Measurements from ENCODE around the gene OR4C15. TPM values are rescaled to one million over a fixed set of nuclear protein-coding genes. Genes with fewer than 3 reads are reported as not detected.

The OR4C15 gene
- total RNA-seq = not detected in 2 replicates

DNA sequence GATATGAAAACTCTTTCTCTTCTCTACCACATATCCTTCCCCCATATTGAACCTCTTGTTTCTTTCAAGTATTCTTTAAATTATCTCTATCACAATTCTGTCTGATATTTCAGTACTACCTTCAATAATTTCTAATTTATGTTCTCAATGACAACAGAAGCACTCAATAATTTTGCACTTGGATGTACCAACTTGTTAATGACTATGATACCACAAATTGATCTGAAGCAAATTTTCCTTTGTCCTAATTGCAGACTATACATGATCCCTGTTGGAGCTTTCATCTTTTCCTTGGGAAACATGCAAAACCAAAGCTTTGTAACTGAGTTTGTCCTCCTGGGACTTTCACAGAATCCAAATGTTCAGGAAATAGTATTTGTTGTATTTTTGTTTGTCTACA lies at the start of gene OR4C15:
Gene OR4C15 (plus strand): TSS at position 301 of the 400 bp plus-strand sequence. CDS start 0 bp downstream, at position 301.

DNA sequence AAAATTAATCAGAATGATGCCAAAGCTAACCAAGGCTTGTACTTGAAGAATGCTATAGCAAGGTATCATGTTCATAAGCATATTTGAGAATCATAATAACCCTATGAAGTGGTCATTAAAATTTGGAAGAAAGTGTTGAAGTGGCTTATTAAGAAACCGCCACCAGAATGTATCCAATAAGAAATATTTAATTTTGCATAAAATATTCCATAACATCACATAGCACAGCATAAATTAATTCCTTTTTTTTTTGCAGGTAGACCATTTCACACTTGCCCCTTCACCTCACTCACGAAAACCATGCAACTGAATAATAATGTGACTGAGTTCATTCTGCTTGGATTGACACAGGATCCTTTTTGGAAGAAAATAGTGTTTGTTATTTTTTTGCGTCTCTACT lies 17.6 kb downstream of the OR4C15 start, which contains the start of gene OR4C16:
Gene OR4C16 (plus strand): TSS at position 301 of the 400 bp plus-strand sequence. CDS start 0 bp downstream, at position 301.

Other genes with a start within 250 kb of the OR4C15 start
- gene OR4A16, start 211.3 kb upstream of the OR4C15 start, total RNA-seq = not detected in 2 replicates
- not detected in 2 replicates for gene OR4A15, start 186.5 kb upstream of the OR4C15 start, total RNA-seq
- gene OR4C16, start 17.7 kb downstream of the OR4C15 start, total RNA-seq = not detected in 2 replicates
- not detected in 2 replicates for gene OR4C11, start 53.2 kb downstream of the OR4C15 start, total RNA-seq
- gene OR4P4, start 80.6 kb downstream of the OR4C15 start, total RNA-seq = not detected in 2 replicates
- not detected in 2 replicates for gene OR4S2, start 93.9 kb downstream of the OR4C15 start, total RNA-seq
- gene OR4C6, start 107.7 kb downstream of the OR4C15 start, total RNA-seq = not detected in 2 replicates
- gene OR5D13, start 219.0 kb downstream of the OR4C15 start, total RNA-seq = not detected in 2 replicates
- gene OR5D14, start 241.1 kb downstream of the OR4C15 start, total RNA-seq = not detected in 2 replicates